CD4-positive, alpha-beta T cell treated with Interferon gamma for 1 hour (primary cell): ENCODE results near the gene ITGB8.
"Not testable (repeated sequence)": the region's sequence is repeated elsewhere in the genome, so short reads cannot be mapped to it uniquely, and the experiment has no call there.

ENCODE experiments used
- DNase-seq: peaks from one replicate; pipeline ENCODE4 v3.0.0-alpha.2; 2020

Gene ITGB8

DNA sequence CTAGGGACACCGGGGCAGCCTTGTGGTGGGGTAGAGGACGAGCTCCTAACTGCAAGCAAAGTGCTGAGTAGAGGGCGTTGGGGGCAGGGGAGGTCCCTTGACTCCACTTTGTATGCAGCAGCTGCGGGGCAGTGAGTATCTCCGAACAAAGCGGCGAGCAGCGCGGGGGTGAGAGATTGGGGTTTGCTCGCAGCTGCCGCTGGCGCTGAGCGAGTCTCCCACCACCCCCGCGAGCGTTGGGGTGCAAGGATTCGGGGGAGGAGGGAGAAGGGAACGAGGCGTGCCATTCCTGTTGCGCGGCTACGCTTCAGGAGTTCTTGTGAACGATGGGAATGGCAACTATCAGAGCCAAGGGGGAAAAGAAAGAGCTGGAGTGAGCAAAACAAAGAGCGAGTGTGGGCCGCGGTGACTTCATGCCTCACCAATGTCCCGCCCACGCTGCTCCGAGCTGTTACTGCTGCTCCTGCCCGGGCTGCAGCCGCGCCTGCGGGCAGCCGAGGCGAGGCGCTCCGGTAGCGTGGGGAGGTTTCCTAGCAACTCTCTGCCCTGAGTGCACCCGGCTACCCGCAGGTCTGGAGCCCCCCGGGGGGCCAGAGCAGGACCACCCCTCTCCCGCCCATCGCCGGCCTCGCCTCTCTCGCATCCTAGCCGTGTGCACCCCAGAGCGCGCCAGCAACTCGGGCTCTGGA lies at the start of gene ITGB8:
TSS of gene ITGB8 (plus strand) at position 662 of the 689 bp plus-strand sequence. CDS start 907 bp downstream, outside the sequence.
- peak; percentile 29 for DNase-seq

DNA sequence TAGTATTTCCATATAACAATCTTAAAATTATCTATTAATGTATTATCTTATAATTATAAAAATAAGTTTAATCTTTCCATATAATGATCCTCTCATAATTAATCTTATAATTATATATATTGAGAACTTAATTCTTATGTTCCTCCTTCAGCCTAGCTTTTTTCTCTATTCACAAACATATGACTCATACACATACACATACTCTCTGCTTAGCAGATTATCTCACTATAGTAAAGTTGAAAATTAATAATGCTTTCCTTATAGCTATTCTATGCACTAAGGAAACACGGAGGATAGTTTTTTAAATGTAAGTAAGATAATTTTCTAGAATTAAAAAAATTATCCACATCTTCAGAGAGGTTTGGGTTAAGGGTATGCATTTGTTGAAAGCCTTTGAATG lies 47.7 kb upstream of the ITGB8 start:
- no peak for DNase-seq

DNA sequence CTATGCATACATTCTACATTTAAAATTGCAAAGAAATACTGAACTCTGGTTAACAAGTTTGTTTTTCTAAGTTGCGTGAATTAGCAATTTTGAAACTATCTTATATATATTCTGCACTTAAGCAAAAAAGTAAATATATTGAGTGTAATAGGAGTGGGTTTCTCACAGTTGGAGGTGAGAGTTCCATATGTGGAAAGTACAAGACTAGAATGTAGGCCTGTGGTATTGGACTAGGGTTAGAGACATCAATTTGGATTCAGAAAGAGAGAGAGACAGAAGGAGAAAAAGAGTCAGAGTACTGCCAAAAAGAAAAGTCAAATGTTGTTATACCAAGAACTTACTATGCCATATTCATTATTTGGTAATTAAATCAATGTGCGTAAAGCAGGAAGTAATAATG lies 47.3 kb upstream of the ITGB8 start:
- no peak for DNase-seq

DNA sequence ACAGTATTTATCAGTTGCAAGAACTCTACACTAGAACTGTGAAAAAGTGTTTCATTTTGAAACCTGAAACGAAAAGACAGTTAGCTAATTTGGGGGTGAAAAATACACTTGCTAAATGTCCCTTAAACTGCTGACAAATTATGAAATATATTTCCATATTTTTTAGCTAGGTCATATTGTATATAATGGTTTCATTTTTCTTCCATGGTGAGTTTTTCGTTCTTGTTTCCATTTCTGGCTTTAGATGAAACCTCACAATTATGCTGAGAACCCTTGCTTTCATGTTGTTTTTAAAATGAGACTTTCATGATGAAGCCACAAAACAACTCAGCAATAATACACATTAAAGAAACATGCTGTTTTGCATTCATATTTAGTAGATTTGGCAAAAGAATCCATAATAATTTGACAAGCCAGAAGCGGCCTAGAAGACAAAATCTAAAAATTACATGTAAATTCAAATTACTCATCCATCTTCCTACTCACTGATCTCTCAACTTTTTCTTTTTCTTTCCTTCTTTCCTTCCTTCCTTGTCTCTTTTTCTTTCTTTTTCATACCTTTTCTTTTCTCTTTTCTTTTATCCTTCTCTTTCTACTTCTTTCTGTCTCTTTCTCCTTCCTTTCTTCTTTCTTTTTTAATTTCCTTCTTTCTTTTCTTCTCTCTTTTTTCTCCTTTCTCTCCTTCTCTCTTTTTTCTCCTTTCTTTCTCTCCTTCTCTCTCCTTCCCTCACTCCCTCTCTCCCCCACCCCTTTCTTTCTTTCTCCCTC lies 46.5 kb upstream of the ITGB8 start:
- no peak for DNase-seq

DNA sequence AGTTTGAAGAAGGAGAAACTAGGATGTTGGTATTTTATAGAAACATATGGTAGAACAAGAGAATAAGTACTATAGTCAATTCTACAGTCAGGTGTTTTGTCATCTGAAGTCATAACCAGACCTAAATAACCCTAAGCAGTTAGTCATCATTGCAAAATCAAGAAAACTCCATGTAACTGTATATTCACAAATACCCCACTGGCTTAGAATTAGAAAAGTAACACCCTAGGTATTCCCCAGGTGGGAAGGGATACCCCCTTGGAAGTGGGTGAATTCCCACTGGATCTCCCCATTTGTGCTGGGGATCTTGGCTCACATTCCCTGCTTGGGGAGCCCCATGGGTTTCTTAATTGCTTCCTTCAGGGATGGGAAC lies 45.9 kb upstream of the ITGB8 start:
- DNase-seq = no peak

DNA sequence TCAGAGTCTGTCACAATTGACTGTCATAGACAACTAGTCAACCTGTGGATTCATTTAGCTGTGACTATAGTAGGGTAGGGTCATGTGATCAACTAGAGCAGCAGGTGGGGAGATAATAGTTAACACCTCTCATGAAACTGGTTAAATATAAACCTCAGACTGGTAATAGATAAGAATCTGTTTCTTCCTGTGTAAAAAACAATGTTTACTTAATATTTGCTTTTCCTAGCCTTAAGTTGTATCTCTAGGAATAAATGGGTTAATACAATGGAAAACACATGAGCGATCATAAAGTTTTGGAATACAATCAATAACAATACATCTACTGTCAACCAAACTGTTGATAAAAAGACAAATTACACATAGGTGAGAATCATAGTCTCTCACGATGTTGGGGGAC lies 43.4 kb upstream of the ITGB8 start:
- DNase-seq = no peak

DNA sequence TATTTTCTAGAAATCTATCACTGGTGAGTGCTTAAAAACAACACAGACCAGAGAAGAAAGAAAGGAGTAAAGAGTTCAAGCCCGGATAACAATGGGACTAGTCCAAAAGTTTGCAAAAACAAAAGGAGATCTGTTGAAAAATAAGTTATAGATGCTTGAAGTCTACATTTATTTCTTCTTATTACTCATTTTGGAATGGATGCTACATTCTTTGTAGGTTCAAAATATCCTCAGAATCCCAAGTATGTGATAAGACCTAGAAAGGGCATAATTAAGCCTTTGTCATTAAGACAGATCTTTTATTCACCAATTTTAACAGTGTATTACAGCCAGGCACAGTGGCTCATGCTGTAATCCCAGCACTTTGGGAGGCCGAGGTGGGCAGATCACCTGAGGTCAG lies 42.7 kb upstream of the ITGB8 start:
- DNase-seq = no peak

DNA sequence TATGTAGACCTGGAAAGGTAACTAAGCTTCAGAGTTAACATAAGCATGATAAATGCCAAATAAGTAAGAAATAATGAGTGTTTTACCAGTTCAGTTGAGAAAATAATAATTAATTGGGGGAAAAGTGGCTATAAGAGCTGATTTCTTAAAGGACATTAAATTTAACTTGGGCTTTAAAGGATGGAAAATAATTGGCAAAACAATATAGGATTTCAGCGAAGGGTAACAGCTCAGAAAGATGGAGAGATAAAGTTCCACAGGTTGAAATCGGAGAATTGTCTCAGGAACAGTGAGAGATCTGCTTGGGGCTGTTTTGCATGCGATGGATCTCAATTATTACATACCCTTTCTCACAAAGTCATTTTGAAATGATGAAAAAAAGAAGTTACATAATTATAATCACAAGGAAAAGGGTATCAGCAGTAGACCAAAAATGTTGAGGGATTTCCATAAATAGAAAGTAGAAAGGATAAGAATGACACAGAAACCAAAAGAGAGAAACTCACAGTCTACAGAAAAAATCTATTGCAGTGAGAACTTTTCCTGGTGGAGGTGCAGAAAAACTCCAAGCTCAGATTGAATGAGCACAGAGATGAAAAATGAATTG lies 40.1 kb upstream of the ITGB8 start:
- DNase-seq = no peak

DNA sequence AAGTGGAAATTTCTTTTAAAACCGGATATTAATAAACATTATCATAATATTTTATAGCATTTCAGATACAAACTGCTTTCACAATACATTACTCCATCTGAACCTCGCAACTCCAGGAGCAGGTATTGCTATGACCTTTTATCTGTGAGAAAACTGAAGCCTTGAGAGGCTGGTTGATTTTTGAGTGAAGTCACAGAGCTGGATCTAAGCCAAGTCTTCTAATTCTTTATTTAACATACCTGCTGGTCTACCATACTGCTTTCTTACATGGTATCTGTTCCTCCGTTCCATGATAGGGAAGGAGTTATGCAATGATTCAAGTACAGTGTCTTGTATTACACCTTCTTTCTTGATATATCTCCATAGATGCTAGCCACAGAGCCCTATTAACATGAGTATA lies 37.4 kb upstream of the ITGB8 start:
- DNase-seq = no peak

DNA sequence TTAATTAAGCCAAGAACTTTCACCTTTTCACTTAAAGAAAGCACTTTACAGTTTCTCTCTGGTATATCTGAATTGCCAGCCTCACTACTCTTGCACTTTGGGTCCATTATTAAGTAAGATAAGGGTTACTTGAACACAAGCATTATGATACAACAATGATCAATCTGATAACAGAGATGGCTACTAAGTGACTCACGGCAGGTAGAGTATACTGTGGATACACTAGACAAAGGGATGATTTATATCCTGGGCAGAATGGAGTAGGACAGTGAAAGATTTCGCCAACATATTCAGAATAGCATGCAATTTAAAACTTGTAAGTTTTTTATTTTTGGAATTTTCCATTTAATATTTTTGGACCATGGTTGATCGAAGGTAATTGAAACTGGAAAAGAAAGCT lies 34.3 kb upstream of the ITGB8 start:
- DNase-seq = no peak

DNA sequence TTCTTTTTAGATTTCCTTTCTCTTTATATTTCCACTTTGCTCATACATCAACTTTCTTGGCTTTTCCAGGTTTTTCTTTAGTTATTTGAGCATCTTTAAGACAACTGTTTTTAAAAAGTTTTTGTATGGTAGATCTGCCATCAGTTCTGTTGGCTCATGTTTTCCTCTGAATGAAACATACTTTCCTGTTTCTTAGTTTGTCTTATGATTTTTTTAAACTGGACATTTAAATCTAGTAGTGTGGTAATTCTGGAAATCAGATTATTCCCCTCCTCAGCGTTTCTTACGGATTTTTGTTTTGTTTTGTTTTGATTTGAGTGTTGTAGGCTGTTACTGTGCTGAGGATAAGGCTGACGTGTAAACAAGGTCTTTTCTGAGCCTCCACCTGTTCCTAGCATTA lies 33.8 kb upstream of the ITGB8 start:
- no peak for DNase-seq

DNA sequence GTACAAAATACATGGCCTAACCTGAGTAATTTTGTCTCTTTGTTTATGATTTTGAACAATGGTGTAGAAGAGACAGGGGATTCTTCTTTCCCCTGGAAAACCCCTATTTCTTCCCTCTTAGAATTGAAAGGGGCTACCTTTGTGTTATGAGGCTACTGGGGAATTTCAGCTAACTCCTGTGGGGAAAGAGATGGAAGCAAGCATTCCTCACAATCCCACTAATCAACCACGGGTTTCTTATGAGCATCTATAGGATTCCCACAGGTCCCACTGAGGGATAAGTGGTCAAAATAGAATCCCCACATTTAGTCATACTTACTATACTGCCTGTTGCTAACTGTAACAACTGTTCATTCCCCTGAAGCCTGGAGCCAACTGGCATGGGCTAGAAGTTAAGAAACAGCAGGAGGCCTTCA lies 32.2 kb upstream of the ITGB8 start:
- no peak for DNase-seq

DNA sequence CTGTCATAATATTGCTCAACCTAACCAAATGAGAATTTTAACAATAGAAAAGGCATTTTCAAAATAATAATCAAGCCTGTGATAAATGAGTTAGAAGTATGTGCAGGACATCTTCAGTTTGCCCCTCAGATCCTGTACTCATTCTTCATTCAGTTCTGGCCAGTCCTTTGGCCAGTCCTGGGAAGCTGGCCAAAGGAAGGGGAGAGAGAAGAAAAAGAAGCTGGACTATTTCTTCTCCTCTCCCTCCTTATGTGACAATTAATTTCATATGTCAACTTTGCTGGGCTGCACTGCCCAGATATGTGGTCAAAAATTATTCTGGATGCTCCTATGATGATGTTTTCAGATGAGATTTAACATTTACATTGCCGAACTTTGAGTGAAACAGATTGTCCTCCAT lies 31.6 kb upstream of the ITGB8 start:
- DNase-seq = no peak

DNA sequence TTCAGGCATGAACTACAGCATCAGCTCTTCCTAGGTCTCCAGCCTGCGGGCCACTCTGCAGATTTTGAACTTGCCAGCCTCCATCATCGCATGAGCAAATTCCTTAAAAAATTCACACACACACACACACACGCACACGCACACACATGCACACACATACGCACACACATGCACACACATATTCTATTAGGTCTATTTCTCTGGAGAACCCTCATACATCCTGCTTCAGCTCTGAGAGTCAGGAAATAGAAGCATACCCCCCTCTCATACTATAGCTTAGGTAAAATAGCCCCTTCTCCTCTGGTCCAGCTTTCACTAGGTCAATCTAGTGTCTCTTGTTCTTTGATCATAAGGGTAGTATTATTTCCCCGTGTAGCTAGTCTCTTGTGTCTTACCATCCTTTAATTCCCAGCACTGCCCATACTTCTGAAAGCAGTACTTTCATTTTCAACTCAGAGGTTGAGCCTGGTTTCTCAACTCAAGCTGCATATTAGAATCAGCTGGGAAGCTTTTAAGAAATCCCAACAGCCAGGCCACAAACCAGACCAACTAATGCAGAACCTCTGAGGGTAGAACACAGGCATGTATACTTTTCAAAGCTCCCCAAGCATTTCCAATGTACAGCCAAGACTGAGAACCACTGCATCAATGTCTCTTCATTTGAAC lies 30.9 kb upstream of the ITGB8 start:
- no peak for DNase-seq

DNA sequence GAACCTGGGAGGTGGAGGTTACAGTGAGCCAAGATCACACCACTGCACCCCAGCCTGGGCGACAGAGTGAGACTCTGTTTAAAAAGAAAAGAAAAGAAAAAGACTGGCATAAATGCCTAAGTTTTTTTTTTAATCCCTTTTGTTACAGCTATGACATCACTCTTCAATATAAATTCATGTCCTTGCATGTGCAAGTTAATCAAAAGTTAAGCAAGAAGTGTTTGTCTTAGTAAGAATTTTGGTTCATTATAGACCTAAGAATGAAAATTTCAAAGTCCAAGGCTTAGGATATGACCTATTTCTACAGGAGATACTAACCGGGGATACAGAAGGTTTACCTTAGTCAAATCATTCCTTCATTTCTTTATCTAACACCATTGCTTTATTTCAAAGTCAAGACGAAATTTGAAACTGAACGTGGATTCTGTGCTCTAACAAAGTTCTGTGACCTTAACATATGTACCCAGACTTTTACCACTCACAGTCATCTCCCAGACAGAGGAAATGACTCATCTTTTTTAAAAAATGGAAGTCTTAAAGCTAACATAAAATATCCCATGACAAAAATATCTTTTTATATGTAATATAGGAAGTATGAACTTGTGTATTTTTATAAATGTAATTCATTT lies 29.3 kb upstream of the ITGB8 start:
- no peak for DNase-seq

DNA sequence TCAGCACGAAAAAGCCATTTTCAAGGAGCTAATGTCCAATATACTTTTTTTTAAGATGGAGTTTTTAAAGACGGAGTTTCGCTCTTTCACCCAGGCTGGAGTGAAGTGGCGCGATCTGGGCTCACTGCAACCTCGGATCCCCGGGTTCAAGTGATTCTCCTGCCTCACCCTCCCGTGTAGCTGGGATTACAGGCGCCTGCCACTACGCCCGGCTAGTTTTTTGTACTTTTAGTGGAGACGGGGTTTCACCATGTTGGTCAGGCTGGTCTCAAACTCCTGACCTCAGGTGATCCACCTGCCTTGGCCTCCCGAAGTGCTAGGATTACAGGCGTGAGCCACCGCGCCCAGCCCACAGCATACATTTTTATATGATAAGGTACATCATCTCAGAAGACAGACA lies 28.4 kb upstream of the ITGB8 start:
- DNase-seq = not testable (repeated sequence)

DNA sequence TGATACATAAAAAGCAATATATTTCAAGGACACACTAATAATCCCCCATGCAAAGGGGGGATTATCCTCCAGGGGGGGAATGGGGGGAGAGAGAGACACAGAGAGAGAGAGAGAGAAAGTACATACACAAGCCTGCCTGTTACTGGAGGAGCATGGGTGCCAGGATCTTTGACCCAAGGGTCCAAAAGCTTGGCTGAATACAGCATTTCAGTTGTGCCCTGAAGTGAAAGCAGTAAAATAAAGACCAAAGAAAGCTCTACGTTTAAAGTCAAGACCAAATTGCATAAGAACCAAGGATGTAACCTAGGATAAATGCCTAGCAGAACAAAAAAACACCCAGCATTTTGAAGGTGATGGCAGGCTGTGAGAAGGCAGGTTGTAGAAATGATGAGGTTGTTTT lies 27.8 kb upstream of the ITGB8 start:
- no peak for DNase-seq

DNA sequence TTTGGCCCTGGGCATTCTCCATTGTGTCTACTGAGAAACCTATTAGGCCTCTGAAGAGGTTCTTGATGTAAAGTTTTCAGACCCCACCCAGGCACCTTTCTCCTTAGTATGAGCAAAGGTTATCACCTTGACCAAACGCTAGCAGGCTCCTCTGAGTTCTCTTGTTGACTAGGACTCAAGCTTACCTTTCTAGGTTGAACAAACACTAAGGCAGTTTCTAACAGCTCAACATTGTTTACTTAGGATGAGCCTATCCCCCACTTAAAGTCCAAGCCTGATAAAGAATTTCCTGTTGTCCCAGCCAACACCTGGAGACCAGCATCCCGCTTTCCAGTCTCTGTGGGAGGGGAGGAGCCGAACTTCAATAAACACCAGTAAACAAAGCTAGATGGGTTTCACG lies 26.3 kb upstream of the ITGB8 start:
- no peak for DNase-seq

DNA sequence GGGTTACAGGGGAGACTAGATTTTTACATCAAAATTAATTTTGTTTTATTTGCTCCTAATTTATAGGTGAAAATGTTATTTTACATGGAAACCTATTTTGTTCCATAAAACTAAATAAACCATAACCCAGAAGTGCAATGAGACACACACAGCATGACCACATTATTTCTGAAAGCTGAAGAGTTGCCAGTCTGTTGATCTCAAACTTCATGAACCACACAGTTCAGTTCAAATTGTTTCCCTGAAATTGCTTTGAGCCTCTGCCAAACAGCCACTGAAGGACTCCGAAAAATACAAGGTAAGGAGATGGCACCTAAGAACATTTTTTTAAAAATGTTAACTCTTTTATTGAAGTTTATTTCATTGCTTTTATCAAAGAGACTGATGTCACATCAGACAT lies 25.0 kb upstream of the ITGB8 start:
- DNase-seq = no peak

DNA sequence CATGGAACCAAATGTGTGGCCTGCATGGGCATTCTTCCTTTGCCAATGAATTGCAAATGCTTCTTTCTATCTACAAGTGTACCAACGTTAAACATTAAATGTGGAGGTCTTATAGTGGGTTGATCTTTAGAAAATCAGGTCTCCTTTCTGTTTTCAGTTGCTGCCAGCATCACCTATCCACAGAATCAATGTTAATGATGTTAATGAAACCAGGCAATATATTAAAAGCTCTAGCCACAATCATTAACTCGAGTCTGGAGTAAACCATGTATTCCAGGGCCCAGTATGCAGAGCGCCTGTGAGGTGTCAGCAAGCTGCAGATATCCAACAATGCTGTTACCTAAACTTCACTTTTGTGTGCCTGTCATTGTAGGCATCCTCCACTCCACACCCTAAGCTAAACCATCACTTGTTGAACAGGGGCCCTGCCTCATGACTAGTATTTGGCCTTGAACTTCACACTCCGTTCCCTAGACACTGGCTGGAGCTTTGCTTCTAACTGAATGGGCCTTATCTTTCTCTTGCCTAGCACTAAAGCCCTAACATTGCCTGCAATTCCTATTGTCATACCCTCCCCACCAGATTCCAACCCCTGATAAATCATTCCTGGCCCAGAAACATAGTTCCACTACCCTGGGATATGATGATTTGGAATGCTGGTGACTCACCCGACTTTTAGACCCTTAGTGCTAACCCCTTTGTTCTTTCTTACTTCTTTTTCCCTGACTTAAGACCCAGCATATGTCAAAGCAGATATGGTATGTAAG lies 24.3 kb upstream of the ITGB8 start:
- no peak for DNase-seq

DNA sequence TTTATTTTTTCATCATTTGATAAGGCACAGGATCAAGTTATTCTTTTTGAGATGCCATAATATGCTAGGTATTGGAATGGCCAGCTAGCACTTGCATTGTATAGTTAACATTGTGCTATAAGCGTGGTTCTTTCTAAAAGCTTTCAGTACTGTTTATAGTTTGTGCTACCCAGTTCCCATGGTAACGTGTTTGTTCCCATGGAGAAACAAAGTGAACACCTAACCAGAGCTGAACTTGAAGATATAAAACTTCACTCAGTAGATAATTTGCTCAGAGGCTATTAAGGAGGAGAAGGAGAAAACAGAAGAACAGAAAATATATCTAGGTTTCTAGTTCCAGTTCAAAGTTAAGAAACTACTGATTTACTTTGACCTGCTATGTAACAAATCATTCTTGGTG lies 23.6 kb upstream of the ITGB8 start:
- DNase-seq = no peak

DNA sequence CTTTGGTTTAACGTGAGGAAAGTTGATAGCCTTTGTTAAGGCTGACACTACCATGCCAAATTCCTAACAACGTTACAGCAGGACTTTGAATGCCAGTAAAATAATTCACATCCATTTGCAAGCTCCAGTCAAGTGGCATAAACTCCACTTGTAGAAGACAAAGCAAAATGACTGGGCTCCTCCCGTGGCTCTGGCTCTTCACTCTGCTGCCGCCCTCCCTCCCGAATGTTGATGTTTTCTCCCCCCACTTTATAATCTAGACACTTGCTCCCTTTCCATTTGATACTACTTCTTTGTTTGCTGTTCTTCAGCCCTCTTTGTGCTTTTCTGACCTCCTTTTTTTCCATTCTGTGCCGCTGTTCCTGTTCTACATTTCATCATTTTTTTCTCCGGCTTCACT lies 22.8 kb upstream of the ITGB8 start:
- no peak for DNase-seq

DNA sequence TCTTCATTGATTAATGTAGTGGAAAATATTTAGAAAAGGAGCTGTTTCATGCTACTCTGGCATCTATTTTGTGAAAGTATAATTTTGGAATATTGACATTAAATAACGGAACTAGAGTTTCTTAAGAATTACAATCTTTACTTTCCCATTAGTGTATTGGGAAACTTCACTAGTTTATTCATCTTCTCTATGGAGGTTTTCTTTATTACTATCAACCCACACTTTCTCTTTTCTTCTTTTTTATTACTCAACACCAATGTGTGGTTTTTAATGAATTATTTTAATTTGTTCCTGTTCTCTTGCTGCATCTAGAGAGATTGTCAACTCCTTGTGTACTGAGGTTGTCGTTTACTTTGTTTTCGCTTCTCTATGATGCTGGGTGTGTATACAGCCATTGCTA lies 20.4 kb upstream of the ITGB8 start:
- DNase-seq = no peak
